COLO668 (cell line): ENCODE measurements around the gene ECE1.

Source experiments
- DNase-seq: peaks from one replicate; lab custom pipeline; 2025; ENCODE audit not compliant: unreplicated experiment; lab: John Stamatoyannopoulos, UW

The ECE1 gene

DNA sequence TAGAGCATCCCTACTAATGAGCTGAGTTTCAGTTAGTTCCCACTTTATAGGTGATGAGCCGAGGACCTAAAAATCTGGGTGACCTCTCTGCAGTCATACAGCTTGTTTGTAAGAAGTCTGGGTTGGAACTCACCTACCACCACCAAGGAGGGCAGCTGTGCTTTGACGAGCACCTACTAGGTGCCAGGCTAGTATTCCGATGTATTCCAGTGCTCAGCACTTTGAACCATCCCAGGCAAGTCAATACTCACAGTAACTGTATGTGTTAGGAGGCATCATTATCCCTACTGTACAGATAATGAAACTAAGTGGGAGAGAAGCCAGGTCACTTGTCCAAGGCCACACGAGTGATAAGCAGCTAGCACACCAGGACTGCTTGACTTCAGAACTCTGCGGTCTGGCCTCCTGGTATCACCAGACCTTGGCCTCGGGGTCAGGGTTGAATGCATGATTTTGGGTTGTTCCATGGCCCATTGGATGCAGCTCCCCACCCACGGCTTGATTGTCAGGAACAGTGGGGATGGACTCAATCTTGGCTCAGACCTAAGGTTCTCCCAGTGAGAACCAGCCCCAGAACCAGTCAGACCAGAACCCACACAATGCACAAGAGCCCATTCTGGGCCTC is 20.7 kb downstream of the ECE1 start:
- no peak for DNase-seq

DNA sequence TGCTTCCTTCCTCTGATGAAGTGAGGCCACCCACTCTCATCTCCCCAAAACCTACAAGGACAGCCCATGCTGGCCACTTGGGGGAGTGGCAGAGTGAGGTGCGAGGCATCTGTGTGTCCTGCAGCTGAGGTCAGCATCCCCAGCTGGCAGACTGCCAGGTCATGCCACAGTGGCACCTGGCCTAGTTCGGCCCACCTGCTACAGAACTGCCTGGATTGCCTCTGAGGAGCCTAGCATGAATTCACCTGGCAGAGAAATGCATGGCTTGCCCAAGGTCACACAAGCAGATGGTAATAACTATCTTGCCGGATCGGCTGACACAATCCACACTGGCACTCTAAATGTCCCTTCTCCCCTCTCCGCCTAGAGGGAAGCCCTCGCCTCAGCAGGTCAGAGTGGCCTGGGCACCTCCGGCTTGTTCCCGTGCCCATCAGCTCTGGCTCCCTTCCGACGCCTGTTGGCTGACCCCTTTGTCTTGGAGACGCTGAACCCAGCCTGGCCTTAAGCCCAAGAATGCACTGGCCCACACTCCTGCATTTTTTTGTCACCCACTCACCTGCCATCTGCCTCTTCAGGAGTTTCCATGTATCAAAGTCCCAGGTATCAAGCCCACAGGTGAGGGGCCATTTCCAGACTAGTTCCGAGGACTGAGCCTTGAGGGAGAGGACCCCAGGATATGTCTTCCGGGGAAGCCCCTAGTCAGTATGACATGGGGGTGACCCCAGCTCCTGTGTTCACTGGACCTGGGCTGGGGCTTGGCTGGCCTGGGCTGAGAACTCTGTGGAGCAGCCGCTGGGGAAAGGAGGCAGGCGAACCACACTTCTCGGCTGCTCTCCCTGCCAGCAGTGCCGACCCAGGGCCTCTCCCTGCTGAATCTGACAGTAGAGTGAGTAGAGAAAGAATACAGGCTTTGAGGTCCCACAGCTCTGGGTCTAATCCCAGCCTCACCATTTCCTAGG is 21.7 kb downstream of the ECE1 start:
- DNase-seq: peak; percentile 99

DNA sequence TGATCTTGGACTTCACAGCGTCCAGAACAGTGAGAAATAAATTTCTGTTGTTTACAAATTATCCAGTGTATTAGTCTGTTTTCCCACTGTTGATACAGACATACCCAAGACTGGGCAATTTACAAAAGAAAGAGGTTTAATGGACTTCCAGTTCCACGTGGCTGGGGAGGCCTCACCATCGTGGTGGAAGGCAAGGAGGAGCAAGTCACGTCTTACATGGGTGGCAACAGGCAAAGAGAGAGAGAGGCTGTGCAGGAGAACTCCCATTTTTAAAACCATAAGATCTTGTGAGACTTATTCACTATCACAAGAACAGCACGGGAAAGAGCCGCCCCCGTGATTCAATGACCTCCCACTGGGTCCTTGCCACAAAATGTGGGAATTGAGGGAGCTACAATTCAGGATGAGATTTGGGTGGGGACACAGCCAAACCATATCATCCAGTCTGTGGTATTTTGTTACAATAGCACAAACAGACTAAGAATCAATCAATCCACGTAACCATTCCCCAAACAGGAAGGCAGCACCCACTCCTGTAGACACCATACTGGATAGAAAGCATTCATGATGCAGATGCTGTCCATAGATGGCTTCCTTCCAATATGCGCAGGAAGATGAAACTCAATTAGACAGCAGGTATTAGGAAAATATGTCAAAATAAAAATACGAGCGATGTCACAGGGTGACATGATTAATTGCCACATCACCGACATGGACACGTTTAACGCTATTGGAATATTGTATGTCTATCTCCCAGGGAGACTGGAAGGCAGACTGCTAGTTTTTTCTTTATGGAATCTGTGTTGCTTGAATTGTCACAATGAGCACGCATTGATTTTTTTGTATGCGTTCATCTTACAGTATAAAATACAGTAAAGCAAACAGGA is 22.8 kb downstream of the ECE1 start:
- no peak for DNase-seq

DNA sequence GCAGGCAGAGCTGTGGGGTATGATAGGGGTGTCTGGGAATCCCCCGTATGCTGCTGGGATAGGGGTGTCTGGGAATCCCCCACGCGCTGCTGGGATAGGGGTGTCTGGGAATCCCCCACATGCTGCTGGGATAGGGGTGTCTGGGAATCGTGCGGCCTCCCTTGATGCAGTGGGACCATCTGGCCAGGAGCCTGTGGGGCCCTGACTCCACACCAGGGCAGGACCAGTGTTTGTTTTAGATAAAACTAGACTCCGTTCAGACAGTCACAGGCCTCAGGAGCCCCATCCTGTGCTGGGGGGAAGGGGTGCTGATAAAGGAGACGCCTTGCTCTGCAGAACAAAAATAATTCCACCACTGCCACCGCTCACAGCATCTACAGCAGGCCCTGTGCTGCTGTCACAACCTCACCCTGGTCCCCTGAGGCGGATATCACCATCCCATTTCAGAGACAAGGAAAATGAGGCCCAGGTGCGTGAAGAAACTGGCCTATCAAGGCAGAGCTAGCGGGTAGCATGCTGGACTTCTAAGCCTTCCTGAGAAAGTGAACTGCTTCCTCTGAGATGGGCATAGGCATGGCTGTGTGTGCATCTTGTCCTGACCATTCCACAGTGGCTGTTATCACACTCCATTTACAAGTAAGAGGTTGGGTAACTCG is 24.0 kb downstream of the ECE1 start:
- DNase-seq: no peak

DNA sequence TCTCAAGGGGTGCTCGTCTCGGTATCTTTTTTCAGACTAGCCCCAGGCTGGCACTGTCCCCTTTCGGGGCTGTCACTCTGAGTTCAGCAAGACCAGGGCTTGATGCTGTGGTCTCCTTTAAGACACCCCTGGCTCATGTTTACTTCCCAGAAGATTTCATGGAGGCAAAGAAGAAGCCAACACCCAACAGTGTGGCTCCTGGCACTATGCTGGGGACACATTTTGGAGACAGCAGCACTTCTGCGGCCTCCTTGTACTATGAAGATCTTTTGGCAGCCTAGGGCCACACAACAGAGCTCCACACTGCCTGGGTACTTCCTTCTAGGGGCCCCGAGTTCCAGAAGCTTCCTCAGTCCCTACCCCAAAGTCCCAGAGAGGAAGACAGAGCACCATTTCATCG is 24.6 kb downstream of the ECE1 start:
- DNase-seq: no peak

DNA sequence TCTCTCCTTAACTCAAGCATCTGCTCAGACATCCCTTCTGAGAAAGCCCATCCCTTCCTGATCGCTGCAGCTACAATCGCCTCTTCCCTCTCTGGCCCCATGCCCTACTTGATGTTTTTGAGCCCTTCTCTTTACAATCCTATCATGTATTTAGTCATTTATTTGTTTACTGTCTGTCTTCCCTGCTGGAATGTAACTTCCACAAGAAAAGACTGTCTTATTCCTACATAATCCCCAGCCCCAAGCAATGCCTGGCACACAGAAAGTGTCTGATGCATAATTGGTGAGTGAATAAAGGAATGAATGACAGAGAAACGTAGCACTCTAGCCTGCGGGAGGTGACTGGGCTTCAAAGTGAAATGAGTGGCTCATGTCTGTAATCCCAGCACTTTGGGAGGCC is 25.4 kb downstream of the ECE1 start:
- DNase-seq: no peak

DNA sequence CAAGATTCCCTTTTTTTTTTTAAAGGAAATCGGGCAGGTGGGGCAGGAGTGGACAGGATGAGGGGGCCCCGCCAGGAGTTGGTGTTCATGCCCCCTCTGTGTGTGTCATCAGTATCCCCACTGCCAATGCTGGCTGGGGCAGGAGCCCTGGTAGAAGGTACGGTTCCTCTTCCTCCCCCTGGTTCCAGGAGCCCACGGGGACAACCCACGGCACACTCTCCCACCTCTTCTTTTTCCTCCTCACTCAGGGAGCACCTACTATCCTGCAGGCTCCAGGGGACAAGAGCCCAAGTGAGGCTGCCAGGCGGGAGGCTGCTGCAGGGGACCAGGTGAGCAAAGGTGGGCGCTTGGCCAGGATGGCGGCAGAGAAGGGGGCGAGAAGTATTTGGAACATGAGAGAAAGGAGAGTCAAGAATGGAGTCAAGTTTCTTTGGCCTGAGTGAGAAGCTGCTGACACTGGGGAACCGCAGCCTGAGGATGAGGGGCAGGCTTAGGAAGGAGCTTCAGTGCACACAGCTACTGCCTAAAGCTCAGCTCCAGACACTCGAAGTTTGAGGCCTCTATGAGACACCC is 26.5 kb downstream of the ECE1 start:
- no peak for DNase-seq

DNA sequence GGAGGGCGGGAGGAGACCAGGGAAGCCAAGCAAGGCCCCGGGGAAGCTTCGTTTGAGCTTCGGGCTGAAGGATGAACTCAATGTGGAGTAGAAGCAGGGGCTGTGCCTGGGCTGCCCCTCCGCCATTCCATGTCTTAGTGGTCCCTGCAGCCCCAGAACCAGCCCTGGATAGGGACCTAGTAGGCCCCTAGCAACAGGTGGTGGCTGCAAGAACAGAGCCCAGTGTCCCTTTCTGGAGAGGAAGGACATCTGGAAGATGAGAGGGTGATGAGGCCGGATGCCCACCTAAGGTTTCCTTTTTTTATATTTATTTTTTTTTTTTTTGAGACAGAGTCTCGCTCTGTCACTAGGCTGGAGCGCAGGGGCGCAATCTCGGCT is 27.2 kb downstream of the ECE1 start:
- DNase-seq: no peak

DNA sequence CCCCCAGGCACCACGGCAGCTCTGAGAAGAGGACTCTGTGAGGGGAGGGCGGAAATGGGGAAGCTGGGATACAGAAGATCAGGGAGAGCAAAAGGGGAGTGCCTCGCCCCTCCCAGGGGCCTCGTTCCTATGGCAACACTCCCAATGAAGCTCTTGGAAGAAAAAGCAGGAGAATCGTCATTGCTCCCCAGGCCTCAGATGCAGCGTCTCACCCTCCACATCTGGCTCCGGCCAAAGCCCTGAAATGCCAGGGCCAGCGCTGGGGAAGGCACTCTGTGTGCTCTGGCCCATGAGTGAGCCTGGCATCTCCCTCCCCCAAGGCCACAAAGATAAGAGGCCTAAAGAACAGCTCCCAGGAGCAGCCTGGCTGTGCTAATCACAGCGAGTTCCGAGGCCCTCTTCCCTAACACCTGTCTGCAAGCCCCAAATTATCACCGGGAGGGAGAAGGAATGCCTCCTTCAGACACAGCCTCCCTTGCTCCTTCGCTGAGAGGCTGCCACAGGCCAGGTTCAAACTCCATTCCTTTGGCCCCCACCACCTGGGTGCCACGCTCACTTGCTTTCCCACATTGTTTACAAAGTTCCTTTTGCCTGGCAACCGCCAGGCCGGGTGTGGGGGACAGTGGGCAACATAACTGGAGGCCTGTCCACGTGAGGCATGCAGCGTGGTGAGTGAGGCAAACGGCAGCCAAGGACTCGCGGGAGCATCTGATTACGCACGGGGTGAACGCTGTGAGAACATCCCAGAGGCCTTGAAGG is 27.8 kb downstream of the ECE1 start:
- DNase-seq: peak; percentile 81

DNA sequence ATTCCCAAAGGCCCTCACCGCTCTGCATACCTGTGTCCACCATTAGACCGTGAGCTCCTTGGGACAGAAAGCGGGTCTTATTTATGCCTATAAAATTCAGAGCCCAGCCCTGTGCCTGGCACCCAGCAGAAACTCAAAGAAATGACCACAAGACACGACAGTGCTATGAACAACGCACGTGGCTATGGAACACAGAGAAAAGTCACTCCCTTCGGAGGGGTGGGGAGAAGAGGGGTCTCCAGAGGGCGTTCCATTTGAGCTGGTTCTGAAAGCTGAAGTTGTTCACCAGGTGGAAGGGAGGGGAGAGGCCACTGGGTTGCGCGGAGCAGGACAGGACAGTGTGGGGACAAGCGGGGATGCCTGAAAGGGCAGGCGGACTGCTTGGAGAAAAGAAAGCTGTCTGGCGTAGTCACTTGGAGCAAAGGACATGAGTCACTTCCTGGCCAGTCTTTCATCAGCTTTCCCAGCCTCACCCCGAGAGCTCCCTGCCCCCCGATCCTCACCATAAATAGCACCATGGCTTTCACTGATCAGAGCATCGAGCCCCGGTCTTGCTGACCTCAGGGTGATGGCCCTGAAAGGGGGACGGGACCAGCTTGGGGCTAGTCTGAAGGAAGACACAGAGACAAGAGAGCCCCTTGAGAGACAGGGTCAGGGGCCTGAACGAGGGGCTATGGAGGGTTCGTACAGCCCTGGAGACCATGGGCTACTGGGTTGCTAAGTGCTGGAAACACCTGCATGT is 28.5 kb downstream of the ECE1 start:
- DNase-seq: no peak

DNA sequence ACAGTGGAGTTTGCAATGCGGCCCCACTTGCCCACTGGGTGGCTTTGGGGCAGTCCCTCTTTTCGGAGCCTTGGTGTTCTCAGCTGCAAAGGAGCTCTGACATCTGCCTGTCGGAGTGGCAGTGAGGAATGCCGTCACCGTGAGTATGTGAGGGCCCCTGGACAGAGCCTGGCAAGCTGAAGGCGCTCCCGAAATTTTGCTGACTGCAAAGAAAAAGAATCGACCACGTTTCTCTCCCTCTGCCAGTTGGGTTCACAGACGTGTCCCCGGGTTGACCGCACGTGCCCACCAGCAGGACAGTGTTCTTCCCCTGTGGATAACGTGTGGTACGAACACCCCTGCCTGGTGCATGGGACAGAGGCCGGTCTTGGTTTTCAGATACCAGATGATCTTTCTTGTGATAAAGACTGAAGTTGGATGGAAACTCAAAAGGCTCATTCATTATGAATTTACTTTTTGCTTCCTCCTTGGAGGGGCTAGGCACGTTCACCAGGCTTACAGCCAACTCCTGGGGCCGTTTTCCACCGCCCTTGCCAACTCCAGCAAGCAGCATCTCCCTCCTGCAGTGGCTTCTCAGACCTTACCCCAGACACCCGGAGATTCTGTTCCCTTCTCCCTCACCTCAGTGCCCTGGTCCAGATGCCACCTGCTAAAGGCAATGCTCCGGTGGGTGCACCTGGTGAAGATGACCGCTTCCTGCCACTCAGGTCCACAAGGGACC is 29.7 kb downstream of the ECE1 start:
- no peak for DNase-seq

DNA sequence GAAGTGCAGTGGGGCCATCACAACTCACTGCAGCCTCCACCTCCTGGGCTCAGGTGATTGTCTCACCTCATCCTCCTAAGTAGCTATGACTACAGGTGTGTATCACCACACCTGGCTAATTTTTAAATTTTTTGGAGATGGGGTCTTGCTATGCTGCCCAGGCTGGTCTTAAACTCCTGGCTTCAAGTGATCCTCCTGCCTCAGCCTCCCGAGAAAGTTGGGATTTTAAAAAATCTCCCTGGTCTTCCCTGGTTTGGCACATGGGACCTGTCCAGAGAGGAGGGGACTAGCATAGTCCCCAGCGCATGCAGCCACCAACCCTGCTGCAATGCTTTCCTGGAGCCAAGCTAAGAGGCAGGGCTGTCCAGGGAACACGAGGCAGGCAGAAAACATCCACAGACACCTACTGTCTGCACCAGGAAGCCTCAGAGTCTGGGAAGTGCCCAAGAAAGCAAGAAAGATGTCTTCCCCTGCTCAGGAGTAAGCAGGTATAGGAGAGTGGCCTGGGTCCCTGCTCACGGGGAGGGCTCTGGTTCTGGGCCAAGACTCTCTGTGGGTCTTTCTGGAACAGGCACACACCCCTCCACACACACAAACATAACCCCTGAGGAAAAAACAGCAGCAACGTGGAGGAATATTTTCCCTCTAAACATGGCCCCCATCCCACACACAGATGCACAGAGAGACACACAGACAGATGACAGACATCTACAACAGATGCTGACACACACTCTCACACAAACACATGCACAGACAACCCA is 30.8 kb downstream of the ECE1 start:
- no peak for DNase-seq

DNA sequence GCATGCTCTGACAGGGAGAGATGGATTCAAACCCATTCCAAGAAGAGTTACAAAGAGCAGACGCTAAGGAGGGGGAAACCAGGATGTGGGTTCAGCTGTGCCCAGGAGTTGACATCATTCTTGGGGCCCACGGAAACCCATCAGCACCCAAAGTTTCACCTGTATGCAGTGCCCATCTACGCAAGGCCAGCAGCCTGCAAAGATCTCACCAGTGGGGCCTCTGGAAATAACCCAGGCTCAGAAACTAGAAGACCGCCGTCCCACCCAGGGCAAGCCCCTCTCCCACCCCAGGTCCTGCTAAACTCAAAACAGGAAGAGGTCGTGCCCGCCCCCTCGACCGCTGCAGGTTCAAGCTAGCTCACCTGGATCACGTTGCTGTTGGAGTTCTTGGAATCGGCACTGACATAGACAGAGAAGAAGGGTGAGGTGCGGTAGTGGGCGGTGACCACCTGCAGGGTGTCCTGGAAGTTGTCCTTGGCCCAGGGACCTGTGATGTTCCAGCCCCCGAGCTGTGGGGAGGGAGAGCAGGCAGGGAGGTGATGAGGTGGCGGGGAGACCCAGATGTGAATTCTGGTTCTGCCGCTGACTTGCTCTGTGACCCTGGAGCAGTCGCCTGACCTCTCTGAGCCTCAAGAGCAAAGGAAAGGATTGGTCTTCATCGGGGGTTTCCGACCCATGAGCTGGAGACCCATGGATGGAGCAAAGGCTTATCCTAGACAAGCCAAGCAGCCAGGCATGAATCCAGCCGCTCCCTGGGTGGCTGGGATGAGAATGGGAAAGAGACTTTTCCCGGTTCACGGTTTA is 31.7 kb downstream of the ECE1 start:
- no peak for DNase-seq

DNA sequence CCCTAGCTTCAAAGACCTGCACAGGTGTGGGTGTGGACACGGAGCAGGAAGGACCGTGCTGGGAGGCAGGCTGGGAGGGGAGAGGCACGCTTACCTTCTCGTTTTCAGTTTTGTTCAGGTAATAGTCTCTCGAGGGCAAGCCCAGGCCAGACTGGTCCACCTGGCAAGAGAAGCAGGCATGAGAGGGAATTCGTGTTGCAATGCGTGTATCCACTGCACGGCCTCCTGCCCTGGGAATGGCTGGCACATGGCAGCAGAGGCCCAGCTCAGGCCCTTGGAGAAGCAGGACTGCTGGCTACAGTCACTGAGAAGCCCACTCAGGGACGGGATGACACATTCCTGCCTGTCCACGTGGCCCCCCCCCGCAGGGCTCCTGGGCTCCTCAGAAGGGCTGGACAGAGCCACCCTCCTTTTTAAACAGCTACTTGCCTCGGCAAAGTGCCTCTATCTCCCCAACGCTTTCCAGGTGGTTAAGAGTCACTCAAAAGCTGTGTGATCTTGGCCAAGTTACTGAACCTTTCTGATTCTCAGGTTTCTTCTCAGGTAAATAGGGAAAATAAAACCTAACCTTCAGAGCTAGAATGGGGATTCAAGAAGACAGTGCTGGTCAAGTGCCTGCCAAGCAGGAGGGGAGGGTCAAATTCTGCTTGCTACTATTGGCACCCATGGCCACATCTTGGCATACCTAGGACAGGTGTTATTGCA is 32.7 kb downstream of the ECE1 start:
- DNase-seq: no peak

DNA sequence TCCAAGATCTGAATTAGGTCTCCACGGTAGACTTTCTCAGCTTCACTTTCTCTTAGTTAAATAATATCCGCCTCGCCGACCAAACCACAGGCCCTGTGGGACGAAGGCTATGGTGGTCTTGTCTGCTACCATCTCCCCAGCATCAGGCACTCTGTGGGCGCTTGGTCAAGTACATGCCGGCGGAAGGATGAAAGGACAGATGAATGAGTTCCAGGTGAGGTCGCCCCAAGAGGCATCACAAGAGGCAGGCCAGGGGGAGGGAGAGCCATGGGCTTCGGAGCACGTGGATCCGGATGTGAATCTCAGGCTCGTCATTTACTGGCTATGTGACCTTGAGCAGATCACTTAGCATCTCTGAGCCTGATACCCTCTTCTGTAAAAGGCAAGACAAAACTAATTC is 33.5 kb downstream of the ECE1 start:
- no peak for DNase-seq

DNA sequence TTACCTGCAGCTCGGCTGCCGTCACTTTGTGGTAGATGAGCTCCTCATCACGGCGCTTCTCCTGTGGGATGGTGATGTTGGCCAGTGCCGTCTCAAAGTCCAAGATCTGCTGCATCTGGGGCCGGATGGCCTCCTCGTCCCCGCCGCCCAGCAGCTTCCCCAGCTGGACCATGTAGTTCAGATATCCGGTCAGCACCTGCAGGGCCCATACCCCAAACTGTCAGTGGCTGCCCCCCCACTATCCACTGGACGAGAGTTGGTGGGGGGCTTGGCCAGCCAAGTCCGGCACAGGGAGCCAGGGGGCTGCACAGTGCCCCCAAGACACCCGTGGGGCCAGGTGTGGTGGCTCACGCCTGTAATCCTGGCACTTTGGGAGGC is 34.3 kb downstream of the ECE1 start:
- no peak for DNase-seq
